GM12864 (cell line): ENCODE data around the gene CPSF4L.
A peak's percentile ranks its signal among the peaks of the same experiment; 100 is the strongest.

Source experiments
- DNase-seq: peaks from one replicate; pipeline ENCODE4 v3.0.0-alpha.2; 2011; ENCODE audit warnings: low read depth
- H3K4me3 ChIP-seq: 2 replicates; pipeline ENCODE4 v1.5.1; 2011; ENCODE audit warnings: mild to moderate bottlenecking, low read depth, low read length, control low read depth
- TF ChIP-seq, protein P1 (sequence below): IDR thresholded peaks from 2 replicates; pipeline ENCODE4 v1.5.1; 2011; ENCODE audit warnings: low read depth, mild to moderate bottlenecking, moderate library complexity, low read length, control low read depth, inconsistent platforms; ENCODE audit errors: missing control alignments

Gene CPSF4L

DNA sequence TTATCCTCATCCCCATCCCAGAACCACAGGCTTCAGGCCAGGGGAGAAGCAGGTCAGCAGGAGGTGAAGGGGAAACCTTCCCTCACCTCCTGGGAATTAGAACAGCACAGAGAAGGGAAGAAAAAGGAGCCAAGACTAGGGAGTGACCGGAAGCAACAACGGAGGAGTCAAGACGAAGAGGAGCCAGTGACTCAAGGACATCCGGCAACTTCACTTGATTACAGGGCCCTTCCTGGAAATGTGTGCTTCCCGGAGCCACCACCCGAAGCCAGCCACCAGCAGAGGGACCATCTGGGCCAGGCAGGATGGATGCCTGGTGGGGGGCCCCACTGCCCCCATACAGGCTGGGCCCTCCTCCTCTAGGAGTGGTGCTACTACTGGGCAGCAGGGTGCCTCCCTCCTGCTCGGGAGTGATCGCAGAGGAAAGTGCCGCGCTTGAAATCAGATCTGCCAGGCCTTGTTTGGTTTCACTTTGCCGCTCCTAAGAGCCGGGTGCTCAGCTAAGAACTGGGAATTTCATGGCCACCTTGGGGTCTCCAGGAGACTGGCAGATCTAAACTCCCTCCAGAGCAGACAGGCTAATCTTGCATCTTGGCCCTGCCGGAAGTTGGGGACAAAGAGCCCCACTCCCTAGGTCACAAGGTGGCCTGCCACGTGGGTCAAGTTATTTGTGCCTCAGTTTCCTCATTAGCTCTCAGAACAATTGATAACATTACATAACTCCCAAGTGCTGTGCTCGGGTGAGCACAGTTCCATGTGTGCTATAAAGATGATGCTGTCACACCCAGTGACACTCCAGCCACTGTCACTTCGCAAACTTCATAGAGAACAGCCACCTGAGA, 43.5 kb upstream of the CPSF4L start:
- peak overlapping the region; percentile 30 for H3K4me3 ChIP-seq
- no peak for DNase-seq
- TF ChIP-seq, protein P1, sequence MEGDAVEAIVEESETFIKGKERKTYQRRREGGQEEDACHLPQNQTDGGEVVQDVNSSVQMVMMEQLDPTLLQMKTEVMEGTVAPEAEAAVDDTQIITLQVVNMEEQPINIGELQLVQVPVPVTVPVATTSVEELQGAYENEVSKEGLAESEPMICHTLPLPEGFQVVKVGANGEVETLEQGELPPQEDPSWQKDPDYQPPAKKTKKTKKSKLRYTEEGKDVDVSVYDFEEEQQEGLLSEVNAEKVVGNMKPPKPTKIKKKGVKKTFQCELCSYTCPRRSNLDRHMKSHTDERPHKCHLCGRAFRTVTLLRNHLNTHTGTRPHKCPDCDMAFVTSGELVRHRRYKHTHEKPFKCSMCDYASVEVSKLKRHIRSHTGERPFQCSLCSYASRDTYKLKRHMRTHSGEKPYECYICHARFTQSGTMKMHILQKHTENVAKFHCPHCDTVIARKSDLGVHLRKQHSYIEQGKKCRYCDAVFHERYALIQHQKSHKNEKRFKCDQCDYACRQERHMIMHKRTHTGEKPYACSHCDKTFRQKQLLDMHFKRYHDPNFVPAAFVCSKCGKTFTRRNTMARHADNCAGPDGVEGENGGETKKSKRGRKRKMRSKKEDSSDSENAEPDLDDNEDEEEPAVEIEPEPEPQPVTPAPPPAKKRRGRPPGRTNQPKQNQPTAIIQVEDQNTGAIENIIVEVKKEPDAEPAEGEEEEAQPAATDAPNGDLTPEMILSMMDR, result no peak

DNA sequence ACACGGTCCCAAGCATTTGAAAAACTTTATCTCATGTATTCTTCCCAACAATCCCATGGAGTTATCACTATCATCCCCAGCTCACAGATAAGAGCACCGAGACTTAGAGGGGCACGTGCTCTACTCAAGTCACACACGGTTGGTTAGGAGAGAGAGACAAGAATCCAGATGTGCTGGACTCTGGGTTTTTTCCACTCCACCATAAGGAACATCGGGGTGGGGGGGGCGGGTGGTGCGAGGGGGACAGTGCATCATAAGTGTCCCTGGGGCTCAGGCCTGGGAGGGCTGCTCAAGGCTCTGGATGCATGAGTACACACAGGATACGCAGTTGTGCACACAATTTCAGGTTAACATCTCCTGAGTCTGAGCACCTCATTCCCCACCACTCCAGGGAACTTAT, 42.8 kb upstream of the CPSF4L start:
- TF ChIP-seq, protein P1, result no peak
- H3K4me3 ChIP-seq, result no peak overlapping the region; the same call in 1 of the 2 replicates
- no peak for DNase-seq

DNA sequence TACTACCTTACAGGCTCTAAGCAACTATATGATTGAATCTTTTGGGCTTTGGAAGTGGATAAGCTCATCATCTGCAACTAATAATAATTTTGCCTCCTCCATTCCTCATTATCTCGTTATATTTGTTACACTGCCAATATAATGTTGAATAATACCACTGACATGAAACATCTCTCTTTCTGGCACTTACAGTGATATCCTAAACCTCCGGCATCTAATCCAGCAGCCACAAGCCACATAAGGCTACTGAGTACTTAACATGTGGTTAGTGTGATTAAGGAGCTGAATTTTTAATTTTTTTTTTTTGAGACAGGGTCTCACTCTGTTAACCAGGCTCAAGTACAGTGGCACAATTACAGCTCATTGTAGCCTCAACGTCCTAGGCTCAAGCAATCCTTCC, 40.5 kb upstream of the CPSF4L start:
- H3K4me3 ChIP-seq, result no peak overlapping the region
- DNase-seq, result no peak
- TF ChIP-seq, protein P1, result no peak

DNA sequence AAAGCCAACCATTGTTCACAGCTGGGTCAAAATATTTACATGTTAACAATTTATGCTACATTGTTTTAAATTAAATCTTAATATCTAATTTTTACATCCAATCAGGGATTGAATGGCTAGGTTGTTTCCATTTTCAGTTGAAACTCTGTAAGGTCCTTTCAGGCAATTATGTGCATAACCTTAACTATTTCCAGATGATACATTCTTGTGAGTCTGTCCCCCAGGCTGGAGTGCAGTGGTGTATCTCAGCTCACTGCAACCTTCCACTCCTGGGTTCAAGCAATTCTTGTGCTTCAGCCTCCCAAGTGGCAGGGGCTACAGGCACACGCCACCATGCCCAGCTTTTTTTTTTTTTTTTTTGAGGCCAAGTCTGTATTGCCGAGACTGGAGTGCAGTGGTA, 39.7 kb upstream of the CPSF4L start:
- H3K4me3 ChIP-seq, result no peak overlapping the region
- TF ChIP-seq, protein P1, result no peak
- no peak for DNase-seq

DNA sequence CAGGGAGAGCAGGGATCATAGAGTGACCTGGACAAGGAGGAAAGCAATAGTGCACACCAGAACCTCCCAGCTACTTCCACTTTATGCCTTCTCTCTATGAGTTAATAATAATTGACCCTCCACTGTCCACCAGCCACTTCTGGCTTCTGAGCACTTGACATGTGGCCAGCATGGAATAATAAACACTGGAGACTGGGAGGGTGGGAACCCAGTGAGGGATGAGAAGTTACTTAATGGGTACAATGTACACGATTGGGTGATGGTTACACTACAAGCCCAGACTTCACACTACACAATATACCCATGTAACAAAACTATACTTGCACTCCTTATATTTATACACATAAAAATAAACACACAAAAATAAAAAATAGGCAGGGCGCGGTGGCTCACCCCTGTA, 38.7 kb upstream of the CPSF4L start:
- no peak for DNase-seq
- no peak overlapping the region for H3K4me3 ChIP-seq
- TF ChIP-seq, protein P1, result no peak

DNA sequence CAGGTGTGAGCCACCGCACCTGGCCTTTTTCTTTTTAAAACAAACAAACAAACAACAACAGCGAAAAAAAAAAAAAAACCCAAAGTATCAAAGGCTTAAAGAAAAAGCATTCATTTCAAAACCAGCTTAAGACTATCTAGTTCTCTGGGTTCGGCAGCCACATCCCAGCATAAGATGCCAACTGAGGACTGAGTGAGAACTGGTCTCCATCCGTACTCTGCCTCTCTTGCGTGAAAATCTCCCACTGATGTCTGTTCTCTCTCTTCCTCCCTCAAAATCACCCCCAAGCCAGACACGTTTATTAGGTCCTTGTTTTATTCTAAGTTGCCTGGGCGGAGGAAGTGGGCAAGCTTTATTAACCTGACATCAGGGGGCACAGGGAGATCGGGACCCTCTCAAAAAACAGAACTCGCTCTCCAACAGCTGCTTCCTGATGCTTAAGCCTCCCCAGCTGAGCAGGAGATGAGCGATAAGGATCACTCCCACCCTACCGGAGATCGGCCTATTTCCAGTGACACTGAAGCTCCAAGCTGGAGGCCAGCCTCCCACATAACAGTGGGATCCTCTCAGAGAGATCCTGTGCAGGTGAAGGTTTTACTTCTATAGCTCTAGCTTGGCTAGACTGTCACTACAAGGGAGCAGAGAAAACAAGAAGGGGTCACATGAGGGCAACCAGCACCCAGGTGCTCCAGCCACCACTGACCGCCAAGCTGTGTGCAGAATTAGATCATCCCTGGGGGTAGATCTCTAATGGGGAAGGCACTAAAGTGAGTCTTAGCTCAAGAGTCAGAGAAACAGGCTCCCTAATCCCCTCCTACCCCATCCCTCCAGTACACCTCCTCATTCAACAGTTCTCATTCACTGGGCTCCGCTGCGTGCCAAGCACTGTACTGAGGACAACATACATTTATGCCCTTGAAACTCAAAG, 36.5 kb upstream of the CPSF4L start:
- TF ChIP-seq, protein P1, result no peak
- H3K4me3 ChIP-seq, result no peak overlapping the region
- no peak for DNase-seq
